Stomach smooth muscle (tissue), 2 donors: ENCODE data around the gene WRNIP1.

Experiments used
- H3K27ac ChIP-seq: one replicate; pipeline ENCODE4 v1.7.0; 2013; ENCODE audit warnings: mild to moderate bottlenecking, low read length, inconsistent platforms
- H3K27me3 ChIP-seq, 2 donors: one replicate each; pipeline ENCODE4 v1.7.0; 2013; ENCODE audit warnings: low read length in 2 of 2; ENCODE audit not compliant: insufficient read depth in 2 of 2, control insufficient read depth in 1 of 2
- H3K36me3 ChIP-seq, 2 donors: one replicate each; pipeline ENCODE4 v1.7.0; 2013; ENCODE audit warnings: low read length in 2 of 2; ENCODE audit not compliant: control insufficient read depth in 2 of 2, insufficient read depth in 2 of 2
- H3K4me1 ChIP-seq: one replicate; pipeline ENCODE4 v1.7.0; 2013; ENCODE audit warnings: low read length; ENCODE audit not compliant: control insufficient read depth, insufficient read depth
- H3K4me3 ChIP-seq, 2 donors: one replicate each; pipeline ENCODE4 v1.7.0; 2013; ENCODE audit warnings: low read length in 2 of 2
- H3K9ac ChIP-seq, 2 donors: one replicate each; pipeline ENCODE4 v1.7.0; 2013; ENCODE audit warnings: low read length in 2 of 2, mild to moderate bottlenecking in 1 of 2
- H3K9me3 ChIP-seq, 2 donors: one replicate each; pipeline ENCODE4 v1.7.0; 2013; ENCODE audit warnings: low read length in 2 of 2; ENCODE audit not compliant: control insufficient read depth in 2 of 2
- donor health status: healthy.
- donor health status: Pancreatic carcinoma.

Gene WRNIP1

GRCh38 chr6:2772840-2773239 lies 7.6 kb downstream of the WRNIP1 start:
- H3K36me3 ChIP-seq, result peaks cover 10 to 15% of the 10 kb centered on the region in 2 donors
- no peak overlapping the region for H3K4me3 ChIP-seq
- no peak overlapping the region for H3K27ac ChIP-seq
- H3K27me3 ChIP-seq, result no peaks in the 10 kb centered on the region
- no peaks in the 10 kb centered on the region for H3K9me3 ChIP-seq
- H3K9ac ChIP-seq, result no peak overlapping the region
- H3K4me1 ChIP-seq, result peaks cover 16% of the 10 kb centered on the region

- H3K4me1 ChIP-seq, result peaks cover 10% of the 10 kb centered on the region
- H3K27ac ChIP-seq, result no peak overlapping the region
Measured at GRCh38 chr6:2773449-2773848, 8.3 kb downstream of the WRNIP1 start.

GRCh38 chr6:2775003-2775402 lies 9.8 kb downstream of the WRNIP1 start:
- no peak overlapping the region for H3K27ac ChIP-seq
- no peak overlapping the region for H3K9ac ChIP-seq
- peaks cover 3% of the 10 kb centered on the region for H3K4me1 ChIP-seq
- H3K4me3 ChIP-seq, result no peak overlapping the region
- peaks cover 19 to 24% of the 10 kb centered on the region in 2 donors for H3K36me3 ChIP-seq
- no peaks in the 10 kb centered on the region for H3K9me3 ChIP-seq
- H3K27me3 ChIP-seq, result no peaks in the 10 kb centered on the region

More at GRCh38 chr6:2773449-2773848, 8.3 kb downstream of the WRNIP1 start:
- Histone ChIP-seq H3K4me3 (no peak overlapping the region), H3K9me3 (no peaks in the 10 kb centered on the region), H3K27me3 (no peaks in the 10 kb centered on the region), H3K36me3 (peaks cover 10 to 15% of the 10 kb centered on the region in 2 donors), H3K9ac (no peak overlapping the region)

GRCh38 chr6:2777249-2777648 lies 12.1 kb downstream of the WRNIP1 start:
- no peak overlapping the region for H3K27ac ChIP-seq
- no peak overlapping the region for H3K4me3 ChIP-seq
- no peaks in the 10 kb centered on the region for H3K4me1 ChIP-seq
- H3K9me3 ChIP-seq, result no peaks in the 10 kb centered on the region
- H3K27me3 ChIP-seq, result no peaks in the 10 kb centered on the region
- H3K9ac ChIP-seq, result no peak overlapping the region
- peaks cover 29 to 32% of the 10 kb centered on the region in 2 donors for H3K36me3 ChIP-seq

- no peaks in the 10 kb centered on the region for H3K4me1 ChIP-seq
- no peak overlapping the region for H3K27ac ChIP-seq
- H3K9me3 ChIP-seq, result no peaks in the 10 kb centered on the region
Measured at GRCh38 chr6:2780102-2780737, 15.0 kb downstream of the WRNIP1 start.

GRCh38 chr6:2781685-2782355 lies 16.6 kb downstream of the WRNIP1 start:
- H3K27me3 ChIP-seq, result no peaks in the 10 kb centered on the region
- no peak overlapping the region for H3K9ac ChIP-seq
- no peaks in the 10 kb centered on the region for H3K4me1 ChIP-seq
- H3K4me3 ChIP-seq, result no peak overlapping the region
- no peaks in the 10 kb centered on the region for H3K9me3 ChIP-seq
- H3K27ac ChIP-seq, result no peak overlapping the region
- H3K36me3 ChIP-seq, result peaks cover 27 to 49% of the 10 kb centered on the region in 2 donors

More at GRCh38 chr6:2780102-2780737, 15.0 kb downstream of the WRNIP1 start:
- no peak overlapping the region for H3K4me3 ChIP-seq
- no peak overlapping the region for H3K9ac ChIP-seq
- H3K36me3 ChIP-seq, result peaks cover 27 to 45% of the 10 kb centered on the region in 2 donors
- H3K27me3 ChIP-seq, result no peaks in the 10 kb centered on the region

GRCh38 chr6:2782356-2782708 lies 17.1 kb downstream of the WRNIP1 start:
- H3K27me3 ChIP-seq, result no peaks in the 10 kb centered on the region
- no peaks in the 10 kb centered on the region for H3K9me3 ChIP-seq
- no peak overlapping the region for H3K9ac ChIP-seq
- no peak overlapping the region for H3K4me3 ChIP-seq
- no peaks in the 10 kb centered on the region for H3K4me1 ChIP-seq
- no peak overlapping the region for H3K27ac ChIP-seq
- peaks cover 29 to 51% of the 10 kb centered on the region in 2 donors for H3K36me3 ChIP-seq

- no peaks in the 10 kb centered on the region for H3K9me3 ChIP-seq
- no peaks in the 10 kb centered on the region for H3K27me3 ChIP-seq
- no peak overlapping the region for H3K9ac ChIP-seq
- peaks cover 31 to 52% of the 10 kb centered on the region in 2 donors for H3K36me3 ChIP-seq
- H3K4me1 ChIP-seq, result no peaks in the 10 kb centered on the region
- H3K27ac ChIP-seq, result no peak overlapping the region
- no peak overlapping the region for H3K4me3 ChIP-seq
Measured at GRCh38 chr6:2782825-2783187, 17.6 kb downstream of the WRNIP1 start.

- Histone ChIP-seq H3K27ac (no peak overlapping the region), H3K36me3 (peaks cover 34 to 52% of the 10 kb centered on the region in 2 donors)
Measured at GRCh38 chr6:2783188-2783963, 18.2 kb downstream of the WRNIP1 start.

GRCh38 chr6:2784061-2784460 lies 18.9 kb downstream of the WRNIP1 start:
- H3K27me3 ChIP-seq, result no peaks in the 10 kb centered on the region
- no peaks in the 10 kb centered on the region for H3K4me1 ChIP-seq
- no peaks in the 10 kb centered on the region for H3K9me3 ChIP-seq
- H3K4me3 ChIP-seq, result no peak overlapping the region
- H3K27ac ChIP-seq, result no peak overlapping the region
- H3K9ac ChIP-seq, result no peak overlapping the region
- peaks cover 30 to 48% of the 10 kb centered on the region in 2 donors for H3K36me3 ChIP-seq

More at GRCh38 chr6:2783188-2783963, 18.2 kb downstream of the WRNIP1 start:
- Histone ChIP-seq H3K4me1 (no peaks in the 10 kb centered on the region), H3K9me3 (no peaks in the 10 kb centered on the region), H3K4me3 (no peak overlapping the region), H3K9ac (no peak overlapping the region), H3K27me3 (no peaks in the 10 kb centered on the region)
